ENCODE data around the gene MCM9. TPM values are rescaled to one million over a fixed set of nuclear protein-coding genes. Genes with fewer than 3 reads are reported as not detected.

MCM9 gene
- total and polyA plus RNA-seq, 2 of the 4 experiments (the other 2 are of a cell fraction): 3.5 to 7.2 TPM

DNA sequence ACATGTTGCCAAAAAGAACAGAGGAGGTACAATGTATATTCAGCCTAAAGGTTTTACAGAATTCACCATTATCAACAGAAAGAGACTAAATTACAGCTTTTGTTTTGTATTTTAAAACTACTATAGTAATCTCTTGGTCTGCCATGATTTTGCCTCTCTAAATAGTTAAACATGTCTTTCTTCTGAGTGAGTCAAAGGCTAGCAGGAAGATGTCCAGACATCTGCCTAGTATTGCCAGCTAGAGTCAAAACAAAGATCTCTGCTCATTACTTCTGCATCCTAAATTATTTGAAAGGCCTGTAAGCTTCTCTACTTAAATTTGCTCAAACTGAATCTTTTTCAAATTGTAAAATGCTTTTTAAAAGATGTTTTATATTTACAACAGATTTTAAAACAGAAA, 32.2 kb downstream of the MCM9 start:
- Histone ChIP-seq H3K18ac (ENCODE audit: low read depth, low read length) (no peak overlapping the region), H4K5ac (ENCODE audit: low read depth, low read length) (no peak overlapping the region), H2BK20ac (ENCODE audit: low read depth, low read length) (no peak overlapping the region), H3K36me3 (ENCODE audit: control insufficient read depth, insufficient read depth, low read length) (peaks cover 9% of the 10 kb centered on the region), H2BK15ac (ENCODE audit: low read depth, low read length) (no peak overlapping the region), H4K8ac (ENCODE audit: low read depth in 2 of 2, low read length in 2 of 2) (no peak overlapping the region), H3K9me1 (ENCODE audit: insufficient read depth, low read length) (peaks cover 8% of the 10 kb centered on the region; the same call in 1 of the 2 replicates), H4K91ac (ENCODE audit: insufficient read depth, low read depth, low read length) (no peak overlapping the region), H3K4ac (ENCODE audit: low read depth, low read length) (no peak overlapping the region), H3K9me3 (ENCODE audit: control insufficient read depth, insufficient read depth, low read length) (no peaks in the 10 kb centered on the region), H3K9ac (ENCODE audit: low read depth, low read length) (no peak overlapping the region), H3K14ac (replicated peaks; ENCODE audit: low read depth, low read length) (no peak overlapping the region), H3K27me3 (ENCODE audit: control insufficient read depth, insufficient read depth, low read length) (no peaks in the 10 kb centered on the region), H3K4me3 (ENCODE audit: insufficient read depth, low read depth, low read length) (no peak overlapping the region), H3K27ac (ENCODE audit: insufficient read depth, low read length) (no peak overlapping the region; the same call in 1 of the 2 replicates), H2AK9ac (replicated peaks; ENCODE audit: low read depth, low read length, poor library complexity) (no peak overlapping the region), H2BK5ac (ENCODE audit: low read depth, low read length, poor library complexity, severe bottlenecking) (peak overlapping the region; percentile 84), H3K4me1 (ENCODE audit: control insufficient read depth, insufficient read depth, low read length) (peaks cover 2% of the 10 kb centered on the region; the same call in 1 of the 2 replicates), H2AK5ac (ENCODE audit: low read depth, low read length) (no peak overlapping the region), H3K79me1 (ENCODE audit: low read depth in 1 of 2, low read length in 2 of 2) (peaks cover 42 to 46% of the 10 kb centered on the region in 2 experiments), H3K4me2 (ENCODE audit: low read depth, low read length) (peak overlapping the region; percentile 14; the same call in 1 of the 2 replicates), H2BK120ac (ENCODE audit: low read depth, low read length) (no peak overlapping the region), H4K20me1 (ENCODE audit: insufficient read depth, low read length) (no peaks in the 10 kb centered on the region), H3K23ac (ENCODE audit: low read depth, low read length) (no peak overlapping the region), H2AFZ (replicated peaks; ENCODE audit: low read length, poor library complexity) (no peak overlapping the region), H3K56ac (ENCODE audit: extremely low read depth, insufficient read depth, low read length) (no peak overlapping the region)
- ChIA-PET POLR2A (ENCODE audit: unreplicated experiment) (no interaction called here), CTCF (no interaction called here)
- in situ Hi-C loops (cut with MboI; ENCODE audit: low sequenced_read_pairs): no loop called here
- ATAC-seq (ENCODE audit: low read depth) (peak; percentile 80), DNase-seq (peak; percentile 36)
- no TSS peak for BruUV-seq (replicated peaks)
- TF ChIP-seq CHD1 (IDR thresholded peaks at IDR 0.05; ENCODE audit: low read depth, low read length) (no peak), BHLHE40 (IDR thresholded peaks at IDR 0.05; ENCODE audit: low read depth, low read length) (no peak), RCOR1 (IDR thresholded peaks at IDR 0.05; ENCODE audit: insufficient replicate concordance, low read length) (no peak), MXI1 (IDR thresholded peaks at IDR 0.05; ENCODE audit: borderline replicate concordance, low read depth, low read length) (no peak), RAD21 (IDR thresholded peaks at IDR 0.05; ENCODE audit: low read length) (no peak), NFE2L2 (IDR thresholded peaks at IDR 0.05; ENCODE audit: low read depth, low read length) (no peak), MAZ (IDR thresholded peaks at IDR 0.05; ENCODE audit: borderline replicate concordance, low read depth, low read length) (no peak), RFX5 (IDR thresholded peaks at IDR 0.05; ENCODE audit: low read depth, low read length) (no peak), MAFK (IDR thresholded peaks at IDR 0.05; ENCODE audit: low read depth, low read length) (no peak), FOS (IDR thresholded peaks at IDR 0.05; ENCODE audit: low read depth, low read length) (no peak), SMC3 (IDR thresholded peaks at IDR 0.05; ENCODE audit: low read depth, low read length) (no peak), POLR2A (IDR thresholded peaks at IDR 0.05; ENCODE audit: low read depth, low read length) (no peak), CEBPB (IDR thresholded peaks at IDR 0.05; ENCODE audit: low read depth, low read length) (no peak)
- TF ChIP-seq, protein P1, sequence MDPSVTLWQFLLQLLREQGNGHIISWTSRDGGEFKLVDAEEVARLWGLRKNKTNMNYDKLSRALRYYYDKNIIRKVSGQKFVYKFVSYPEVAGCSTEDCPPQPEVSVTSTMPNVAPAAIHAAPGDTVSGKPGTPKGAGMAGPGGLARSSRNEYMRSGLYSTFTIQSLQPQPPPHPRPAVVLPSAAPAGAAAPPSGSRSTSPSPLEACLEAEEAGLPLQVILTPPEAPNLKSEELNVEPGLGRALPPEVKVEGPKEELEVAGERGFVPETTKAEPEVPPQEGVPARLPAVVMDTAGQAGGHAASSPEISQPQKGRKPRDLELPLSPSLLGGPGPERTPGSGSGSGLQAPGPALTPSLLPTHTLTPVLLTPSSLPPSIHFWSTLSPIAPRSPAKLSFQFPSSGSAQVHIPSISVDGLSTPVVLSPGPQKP (IDR thresholded peaks at IDR 0.05; ENCODE audit: borderline replicate concordance, low read depth, low read length): no peak
- TF ChIP-seq, protein P2, sequence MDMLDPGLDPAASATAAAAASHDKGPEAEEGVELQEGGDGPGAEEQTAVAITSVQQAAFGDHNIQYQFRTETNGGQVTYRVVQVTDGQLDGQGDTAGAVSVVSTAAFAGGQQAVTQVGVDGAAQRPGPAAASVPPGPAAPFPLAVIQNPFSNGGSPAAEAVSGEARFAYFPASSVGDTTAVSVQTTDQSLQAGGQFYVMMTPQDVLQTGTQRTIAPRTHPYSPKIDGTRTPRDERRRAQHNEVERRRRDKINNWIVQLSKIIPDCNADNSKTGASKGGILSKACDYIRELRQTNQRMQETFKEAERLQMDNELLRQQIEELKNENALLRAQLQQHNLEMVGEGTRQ (IDR thresholded peaks at IDR 0.05; ENCODE audit: low read depth, low read length): no peak
- TF ChIP-seq, protein P3, sequence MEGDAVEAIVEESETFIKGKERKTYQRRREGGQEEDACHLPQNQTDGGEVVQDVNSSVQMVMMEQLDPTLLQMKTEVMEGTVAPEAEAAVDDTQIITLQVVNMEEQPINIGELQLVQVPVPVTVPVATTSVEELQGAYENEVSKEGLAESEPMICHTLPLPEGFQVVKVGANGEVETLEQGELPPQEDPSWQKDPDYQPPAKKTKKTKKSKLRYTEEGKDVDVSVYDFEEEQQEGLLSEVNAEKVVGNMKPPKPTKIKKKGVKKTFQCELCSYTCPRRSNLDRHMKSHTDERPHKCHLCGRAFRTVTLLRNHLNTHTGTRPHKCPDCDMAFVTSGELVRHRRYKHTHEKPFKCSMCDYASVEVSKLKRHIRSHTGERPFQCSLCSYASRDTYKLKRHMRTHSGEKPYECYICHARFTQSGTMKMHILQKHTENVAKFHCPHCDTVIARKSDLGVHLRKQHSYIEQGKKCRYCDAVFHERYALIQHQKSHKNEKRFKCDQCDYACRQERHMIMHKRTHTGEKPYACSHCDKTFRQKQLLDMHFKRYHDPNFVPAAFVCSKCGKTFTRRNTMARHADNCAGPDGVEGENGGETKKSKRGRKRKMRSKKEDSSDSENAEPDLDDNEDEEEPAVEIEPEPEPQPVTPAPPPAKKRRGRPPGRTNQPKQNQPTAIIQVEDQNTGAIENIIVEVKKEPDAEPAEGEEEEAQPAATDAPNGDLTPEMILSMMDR (conservative IDR thresholded peaks at IDR 0.05; ENCODE audit: low read depth, low read length): no peak
- dilution Hi-C loops (cut with HindIII; ENCODE audit: low sequenced_read_pairs, unreplicated experiment): no loop called here
- intact Hi-C loops (cut with micrococcal nuclease): no loop called here

Data from IMR-90 (cell line).